Measurements from ENCODE around the gene METTL8. TPM values are rescaled to one million over a fixed set of nuclear protein-coding genes. Genes with fewer than 3 reads are reported as not detected.

METTL8 gene
- total RNA-seq, 1 experiment from 2014 or later, result 27.7 TPM

- no peak overlapping the region for H3K4me3 ChIP-seq (ENCODE audit: low read depth in 2 of 2, low read length in 2 of 2)
- H3K27ac ChIP-seq (ENCODE audit: low read length), result no peak overlapping the region
- H3K9me3 ChIP-seq (ENCODE audit: control insufficient read depth, insufficient read depth, low read depth, low read length), result no peaks in the 10 kb centered on the region
- ChIA-PET CTCF (no interaction called here), POLR2A (no interaction called here)
- intact Hi-C loops (cut with micrococcal nuclease; ENCODE audit: unreplicated experiment) (no loop called here), in situ Hi-C loops (cut with HindIII; ENCODE audit: low pct_unique_long_range_greater_than_20kb, low sequenced_read_pairs) (no loop called here)
- no peaks in the 10 kb centered on the region for H3K27me3 ChIP-seq (ENCODE audit: control insufficient read depth, insufficient read depth, low read length)
- TF ChIP-seq POLR2AphosphoS5 (IDR thresholded peaks at IDR 0.05; ENCODE audit: low read depth, low read length), result no peak
- no peak for TF ChIP-seq TCF7L2 (IDR thresholded peaks at IDR 0.05; ENCODE audit: low read depth, low read length)
- no peak for TF ChIP-seq CTCF (IDR thresholded peaks at IDR 0.05)
- TF ChIP-seq REST (IDR thresholded peaks at IDR 0.05; ENCODE audit: insufficient read depth in 1 of 2, low read depth in 2 of 2, low read length in 1 of 2), result no peak
- no peak for TF ChIP-seq SIN3A (IDR thresholded peaks at IDR 0.05; ENCODE audit: borderline replicate concordance, insufficient read depth, low read depth, low read length)
- no peaks in the 10 kb centered on the region for H3K4me1 ChIP-seq (ENCODE audit: control insufficient read depth, insufficient read depth, low read length)
- peaks cover 13% of the 10 kb centered on the region for H3K36me3 ChIP-seq (ENCODE audit: control insufficient read depth, insufficient read depth, low read length)
- ATAC-seq (no peak), DNase-seq (ENCODE audit: low read depth, low spot score) (no peak)
- BruUV-seq (replicated peaks), result no TSS peak
Measured at GRCh38 chr2:171469176-171469575, 35.4 kb upstream of the METTL8 start.

- in situ Hi-C loops (cut with HindIII; ENCODE audit: low pct_unique_long_range_greater_than_20kb, low sequenced_read_pairs), result no loop called here
- POLR2A ChIA-PET, result no interaction called here
Measured at GRCh38 chr2:171460537-171460936, 26.7 kb upstream of the METTL8 start.

More at GRCh38 chr2:171460537-171460936, 26.7 kb upstream of the METTL8 start:
- H3K36me3 ChIP-seq (ENCODE audit: control insufficient read depth, insufficient read depth, low read length), result peaks cover 2% of the 10 kb centered on the region; the same call in 1 of the 2 replicates
- CTCF ChIA-PET, result no interaction called here
- H3K27ac ChIP-seq (ENCODE audit: low read length), result no peak overlapping the region
- DNase-seq (ENCODE audit: low read depth, low spot score) (no peak), ATAC-seq (no peak)
- intact Hi-C loops (cut with micrococcal nuclease; ENCODE audit: unreplicated experiment), result no loop called here
- TF ChIP-seq REST (IDR thresholded peaks at IDR 0.05; ENCODE audit: insufficient read depth in 1 of 2, low read depth in 2 of 2, low read length in 1 of 2), result no peak
- TF ChIP-seq POLR2AphosphoS5 (IDR thresholded peaks at IDR 0.05; ENCODE audit: low read depth, low read length), result no peak
- no peak for TF ChIP-seq SIN3A (IDR thresholded peaks at IDR 0.05; ENCODE audit: borderline replicate concordance, insufficient read depth, low read depth, low read length)
- TF ChIP-seq TCF7L2 (IDR thresholded peaks at IDR 0.05; ENCODE audit: low read depth, low read length), result no peak
- no peak for TF ChIP-seq CTCF (IDR thresholded peaks at IDR 0.05)
- H3K4me3 ChIP-seq (ENCODE audit: low read depth in 2 of 2, low read length in 2 of 2), result no peak overlapping the region
- no peaks in the 10 kb centered on the region for H3K9me3 ChIP-seq (ENCODE audit: control insufficient read depth, insufficient read depth, low read depth, low read length)
- H3K4me1 ChIP-seq (ENCODE audit: control insufficient read depth, insufficient read depth, low read length), result no peaks in the 10 kb centered on the region
- H3K27me3 ChIP-seq (ENCODE audit: control insufficient read depth, insufficient read depth, low read length), result no peaks in the 10 kb centered on the region
- no TSS peak for BruUV-seq (replicated peaks)
